ENCODE data around the gene ZNF174.

DNA sequence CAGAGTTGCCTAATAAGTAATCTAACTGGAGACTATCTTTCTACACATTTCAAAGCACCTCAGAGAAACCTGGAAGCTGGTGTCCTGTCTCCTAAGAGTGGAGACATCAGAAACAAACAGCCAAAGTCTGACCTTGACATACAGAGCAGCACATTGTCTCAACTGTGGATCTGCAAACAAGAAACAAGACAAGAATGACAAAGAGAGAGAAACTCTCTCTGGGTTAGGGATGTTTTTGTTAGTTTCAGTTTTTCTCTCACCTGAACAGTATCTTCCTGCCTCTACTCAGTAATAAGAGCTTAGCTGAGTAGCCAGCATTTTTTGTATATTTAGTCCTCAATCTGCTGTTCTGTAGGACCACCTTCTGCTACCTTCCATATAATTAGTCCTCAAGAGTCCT, 33.4 kb downstream of the ZNF174 start:
- TF ChIP-seq, protein P1, sequence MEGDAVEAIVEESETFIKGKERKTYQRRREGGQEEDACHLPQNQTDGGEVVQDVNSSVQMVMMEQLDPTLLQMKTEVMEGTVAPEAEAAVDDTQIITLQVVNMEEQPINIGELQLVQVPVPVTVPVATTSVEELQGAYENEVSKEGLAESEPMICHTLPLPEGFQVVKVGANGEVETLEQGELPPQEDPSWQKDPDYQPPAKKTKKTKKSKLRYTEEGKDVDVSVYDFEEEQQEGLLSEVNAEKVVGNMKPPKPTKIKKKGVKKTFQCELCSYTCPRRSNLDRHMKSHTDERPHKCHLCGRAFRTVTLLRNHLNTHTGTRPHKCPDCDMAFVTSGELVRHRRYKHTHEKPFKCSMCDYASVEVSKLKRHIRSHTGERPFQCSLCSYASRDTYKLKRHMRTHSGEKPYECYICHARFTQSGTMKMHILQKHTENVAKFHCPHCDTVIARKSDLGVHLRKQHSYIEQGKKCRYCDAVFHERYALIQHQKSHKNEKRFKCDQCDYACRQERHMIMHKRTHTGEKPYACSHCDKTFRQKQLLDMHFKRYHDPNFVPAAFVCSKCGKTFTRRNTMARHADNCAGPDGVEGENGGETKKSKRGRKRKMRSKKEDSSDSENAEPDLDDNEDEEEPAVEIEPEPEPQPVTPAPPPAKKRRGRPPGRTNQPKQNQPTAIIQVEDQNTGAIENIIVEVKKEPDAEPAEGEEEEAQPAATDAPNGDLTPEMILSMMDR (IDR thresholded peaks at IDR 0.05 in 4 of 5, conservative IDR thresholded peaks at IDR 0.05 in 1 of 5), result no peak
- TF ChIP-seq POLR2A (IDR thresholded peaks at IDR 0.05), result no peak

Measured in gastrocnemius medialis (tissue), 4 donors.